HG02973 (cell line): ENCODE results near the gene ARNT2.

Source experiments
- ATAC-seq: cut with Tn5 transposase; IDR thresholded peaks from one replicate; pipeline ENCODE4 v1.9.1; 2021; ENCODE audit warnings: moderate library complexity; ENCODE audit not compliant: unreplicated experiment

ARNT2 gene

DNA sequence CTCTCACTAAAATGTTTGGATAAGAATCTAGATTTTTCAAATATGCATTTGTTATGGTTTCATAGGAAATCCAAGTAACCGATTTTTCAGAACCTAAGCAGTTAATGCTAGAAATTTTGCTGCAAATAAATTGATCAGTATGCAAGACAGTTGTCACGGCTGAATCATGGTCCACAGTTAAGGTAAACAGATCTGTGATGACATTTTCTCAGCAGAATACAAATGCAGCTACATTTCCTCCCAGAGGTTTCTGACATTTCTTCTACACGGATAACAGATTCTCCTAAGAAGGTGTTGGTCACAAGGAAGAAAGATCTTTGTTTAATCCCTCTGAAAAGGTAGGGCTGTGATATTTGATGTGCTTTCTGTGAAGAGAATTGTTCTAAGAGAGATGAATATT is 36.9 kb downstream of the ARNT2 start:
- ATAC-seq = no peak

DNA sequence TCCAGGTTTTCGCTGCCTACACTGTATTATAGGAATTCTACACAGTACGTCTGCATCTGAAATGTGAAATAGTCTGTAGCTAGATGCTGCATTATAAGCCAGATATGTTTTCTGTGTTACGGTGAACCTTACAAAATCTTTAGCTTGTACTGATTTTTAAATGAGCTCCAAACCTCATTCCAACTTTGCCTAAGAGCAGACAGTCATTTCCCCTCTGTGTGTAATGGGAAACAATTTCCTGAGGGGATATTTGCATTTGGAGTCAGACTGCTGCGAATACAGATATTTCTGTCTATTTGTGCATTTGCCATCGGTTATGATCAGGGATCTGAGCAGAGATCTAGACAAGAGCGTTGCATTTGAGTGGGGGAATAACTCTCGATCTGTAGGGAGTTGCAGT is 37.5 kb downstream of the ARNT2 start:
- ATAC-seq = no peak

DNA sequence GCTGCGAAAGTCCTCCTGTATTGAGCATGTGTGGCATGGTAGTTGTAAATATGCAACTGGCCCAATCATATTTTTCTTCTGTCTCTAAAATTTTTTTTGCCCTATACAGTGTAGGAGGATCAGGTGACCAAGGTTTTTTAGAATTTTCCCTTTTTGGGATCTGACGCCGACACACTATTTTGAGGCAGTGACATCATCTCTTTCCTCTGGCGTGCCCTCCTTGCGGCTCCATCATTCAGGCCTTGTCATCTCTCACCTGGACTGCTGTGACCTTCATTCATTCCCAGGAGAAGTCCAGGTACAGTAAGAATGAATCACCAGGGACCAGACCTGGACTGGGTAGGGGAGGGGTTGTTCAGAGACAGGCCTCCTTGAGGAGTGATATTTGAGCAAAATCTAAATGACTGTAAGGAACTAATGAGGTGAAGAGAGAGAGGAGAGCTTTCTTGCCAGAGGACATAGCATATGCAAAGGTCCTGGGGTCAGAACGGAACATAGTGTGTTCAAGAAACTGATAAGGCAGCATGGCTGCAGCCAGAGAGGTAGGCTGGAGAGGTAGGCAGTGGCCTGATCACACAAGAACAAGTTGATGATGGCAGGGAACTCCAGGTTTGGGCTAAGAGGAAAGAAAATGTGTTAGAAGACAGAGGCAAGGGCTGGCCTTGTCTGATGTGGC is 38.7 kb downstream of the ARNT2 start:
- ATAC-seq = no peak

DNA sequence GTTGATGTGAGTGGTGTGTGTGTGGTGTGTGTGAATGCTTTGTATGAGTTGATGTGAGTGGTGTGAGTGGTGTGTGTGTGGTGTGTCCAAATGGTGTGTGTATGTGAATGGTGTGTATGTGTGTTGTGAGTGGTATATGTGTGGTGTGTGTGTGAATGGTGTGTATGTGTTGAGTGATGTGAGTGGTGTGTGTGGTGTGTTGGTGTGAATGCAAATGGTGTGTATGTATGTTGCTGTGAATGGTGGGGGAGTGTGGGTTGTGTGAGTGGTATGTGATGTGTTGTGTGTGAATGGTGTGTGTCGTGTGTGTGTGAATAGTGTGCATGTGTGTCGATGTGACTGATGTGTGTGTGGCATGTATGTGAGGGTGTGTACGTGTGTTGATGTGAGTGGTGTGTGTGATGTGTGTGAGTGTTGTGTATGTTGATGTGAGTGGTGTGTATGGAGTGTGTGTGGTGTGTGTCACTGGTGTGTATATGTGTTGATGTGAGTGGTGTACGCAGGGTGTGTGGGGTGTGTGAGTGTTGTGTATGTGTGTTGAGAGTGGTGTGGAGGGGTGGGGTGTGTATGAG is 40.6 kb downstream of the ARNT2 start:
- no peak for ATAC-seq

DNA sequence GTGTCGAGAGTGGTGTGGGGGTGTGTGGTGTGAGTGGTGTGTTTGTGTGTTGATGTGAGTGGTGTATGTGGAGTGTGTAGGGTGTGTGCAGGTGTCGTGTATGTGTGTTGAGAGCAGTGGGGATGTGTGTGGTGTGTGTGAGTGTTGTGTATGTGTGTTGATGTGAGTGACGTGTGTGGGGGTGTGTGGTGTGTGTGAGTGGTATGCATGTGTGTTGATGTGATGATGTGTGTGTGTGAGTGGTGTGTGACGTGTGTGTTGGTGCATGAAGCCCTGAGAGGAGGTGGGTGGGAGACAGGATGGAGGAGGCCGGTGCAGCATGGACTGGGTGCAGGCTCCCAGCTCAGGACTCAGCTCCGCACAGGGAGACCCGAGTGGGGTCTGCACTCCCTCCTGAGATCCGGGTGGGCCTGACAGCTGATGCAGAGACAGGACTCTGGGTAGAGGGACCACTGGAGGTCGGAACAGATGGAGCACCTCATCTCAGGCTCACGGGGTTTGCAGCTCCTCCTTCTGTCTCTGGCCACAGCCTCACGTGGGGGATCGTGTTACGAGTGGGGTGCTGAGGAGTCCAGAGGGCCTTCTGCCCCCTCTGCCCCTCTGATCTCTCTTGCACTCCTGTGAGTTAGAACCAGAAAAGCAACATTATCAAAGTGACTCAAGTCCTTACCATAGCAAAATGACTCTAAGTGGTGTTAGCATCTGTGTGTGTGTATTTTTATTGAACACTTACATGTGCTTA is 41.3 kb downstream of the ARNT2 start:
- no peak for ATAC-seq

DNA sequence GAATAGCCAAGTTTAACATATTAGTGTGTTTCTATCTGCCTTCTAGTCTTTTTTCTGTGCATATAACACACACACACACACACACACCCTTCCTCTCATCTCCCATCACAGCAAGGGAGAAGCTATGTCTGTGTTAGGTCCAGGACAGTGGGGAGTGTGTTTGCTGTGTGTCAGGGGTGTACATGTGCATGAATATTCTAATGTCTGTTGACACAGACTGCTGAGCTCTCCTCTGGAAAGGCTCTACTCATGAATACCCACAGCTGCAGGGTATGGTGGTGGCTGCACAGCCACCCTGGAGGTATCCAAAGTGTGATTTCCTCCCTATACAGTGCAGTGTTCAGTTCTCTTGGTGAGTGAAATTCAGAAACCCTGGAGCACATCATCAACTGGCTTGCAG is 42.9 kb downstream of the ARNT2 start:
- ATAC-seq = no peak

DNA sequence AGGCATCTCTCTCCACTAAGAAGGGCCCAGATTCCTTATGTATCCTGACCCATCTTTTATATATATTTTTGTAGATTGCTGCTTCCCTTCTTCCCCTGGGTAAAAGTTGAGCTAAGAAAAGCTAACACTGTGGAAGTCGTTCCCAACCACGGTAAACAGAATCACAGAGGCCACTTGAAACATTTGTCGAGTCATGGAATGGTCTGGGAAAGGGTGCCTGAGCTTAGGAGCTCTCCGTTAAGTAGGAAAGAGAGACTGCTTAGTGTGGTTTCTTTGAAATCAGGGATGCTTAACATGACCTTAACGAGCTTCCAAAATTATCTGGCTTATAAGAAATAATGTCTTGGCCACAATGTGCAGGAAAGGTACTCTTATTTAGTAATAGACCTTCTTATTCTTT is 45.6 kb downstream of the ARNT2 start:
- no peak for ATAC-seq

DNA sequence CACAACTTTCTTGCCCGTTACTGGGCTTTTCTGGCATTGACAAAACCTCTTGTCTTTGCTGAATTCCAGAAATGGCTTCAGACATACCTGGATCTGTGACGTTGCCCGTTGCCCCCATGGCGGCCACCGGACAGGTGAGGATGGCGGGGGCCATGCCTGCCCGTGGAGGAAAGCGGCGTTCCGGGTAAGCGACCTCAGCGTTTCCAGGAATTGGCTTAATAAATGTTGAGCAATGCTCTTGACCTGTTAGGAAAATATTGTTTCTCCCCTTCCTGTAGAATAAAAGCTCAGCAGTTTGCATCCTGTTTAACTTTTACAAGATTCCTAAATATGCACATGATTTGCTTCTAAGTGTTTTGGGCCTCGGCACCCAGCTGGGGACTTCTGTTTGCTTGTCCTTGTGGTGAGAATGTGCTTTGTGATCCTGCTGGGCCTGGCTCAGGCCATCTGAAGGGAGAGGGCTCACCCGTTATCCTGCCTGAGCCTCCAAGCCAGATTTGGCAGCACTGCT is 46.7 kb downstream of the ARNT2 start:
- no peak for ATAC-seq

DNA sequence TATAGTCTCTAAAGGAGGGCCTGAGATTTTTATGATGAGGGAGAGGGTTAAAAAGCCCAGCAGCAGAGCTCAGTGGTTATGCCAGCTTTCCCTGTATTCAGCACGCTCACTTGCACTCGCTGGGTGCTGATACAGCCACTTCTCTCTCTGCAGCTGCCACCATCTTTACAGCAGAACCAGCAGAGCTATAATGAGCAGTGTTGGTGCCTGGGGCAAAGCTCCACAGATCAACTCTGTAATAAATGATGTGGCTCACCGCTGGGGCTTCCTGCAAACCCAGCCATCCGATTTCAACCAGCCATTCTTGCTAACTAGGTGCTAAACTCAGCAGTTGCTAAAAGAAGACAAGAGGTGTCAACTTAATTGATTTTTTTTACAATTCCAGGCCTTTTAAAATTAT is 48.0 kb downstream of the ARNT2 start:
- ATAC-seq = no peak

DNA sequence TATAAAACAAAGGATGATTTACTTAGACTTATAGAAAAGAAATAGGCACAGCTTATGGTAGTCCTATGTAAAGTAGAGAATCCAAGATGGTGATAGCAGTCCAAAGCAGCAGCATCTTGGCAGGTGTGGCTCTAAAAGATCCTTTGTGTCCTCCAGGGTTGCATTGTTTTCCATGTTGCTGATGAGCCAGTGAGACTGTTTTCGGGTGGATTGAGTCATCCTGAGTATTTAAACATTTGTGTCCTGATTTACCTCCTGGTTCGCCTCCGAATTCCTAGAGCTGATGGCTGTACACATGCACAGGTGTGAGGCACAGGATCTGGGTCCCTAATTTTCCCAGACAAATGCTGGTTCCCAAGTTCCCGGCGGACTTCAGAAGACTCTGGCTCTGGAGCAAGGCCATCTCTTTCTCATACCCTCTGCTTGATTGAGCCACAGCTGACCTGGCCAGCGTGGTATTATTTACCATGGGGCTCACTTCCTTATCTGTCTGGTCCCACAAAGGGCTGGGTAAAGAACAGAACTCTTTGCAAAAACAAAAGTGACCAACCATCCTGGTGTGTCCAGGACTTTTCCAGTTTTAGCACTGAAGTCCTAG is 51.0 kb downstream of the ARNT2 start:
- no peak for ATAC-seq

DNA sequence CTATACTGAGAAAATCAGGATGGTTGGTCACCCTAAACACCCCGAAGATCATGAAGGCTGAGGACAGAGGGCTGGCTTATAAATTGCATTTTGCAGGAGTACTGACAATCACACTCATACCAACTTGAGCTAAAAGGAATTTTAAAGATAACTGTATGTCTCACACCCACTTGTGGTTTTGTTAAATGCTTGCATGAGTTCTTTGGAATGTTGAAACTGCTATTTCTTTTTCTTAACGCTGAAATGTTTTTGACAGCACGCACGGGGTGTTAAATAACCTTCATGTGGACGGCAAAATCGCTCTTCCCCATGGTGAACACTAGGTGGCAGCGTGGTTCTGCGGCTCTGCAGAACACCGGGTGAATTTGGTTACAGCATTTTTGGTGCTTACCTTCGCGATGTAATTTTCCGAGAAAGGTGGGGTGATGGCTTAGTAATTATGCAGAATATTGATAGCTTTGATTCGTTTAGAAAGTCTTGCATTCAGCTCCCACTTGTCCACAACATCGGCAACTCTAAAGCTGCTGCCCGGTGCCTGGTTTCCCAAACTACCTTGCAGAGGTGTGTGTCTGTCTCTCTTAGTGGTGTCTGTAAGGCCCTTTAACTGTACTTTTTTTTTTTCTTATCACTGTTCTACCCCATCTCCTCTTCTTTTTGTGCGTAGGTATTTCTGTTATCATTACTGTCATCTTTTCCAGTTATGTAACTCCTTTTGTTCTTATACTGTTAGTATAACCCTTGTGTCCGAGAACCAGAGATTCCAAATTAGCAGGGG is 51.7 kb downstream of the ARNT2 start:
- no peak for ATAC-seq

DNA sequence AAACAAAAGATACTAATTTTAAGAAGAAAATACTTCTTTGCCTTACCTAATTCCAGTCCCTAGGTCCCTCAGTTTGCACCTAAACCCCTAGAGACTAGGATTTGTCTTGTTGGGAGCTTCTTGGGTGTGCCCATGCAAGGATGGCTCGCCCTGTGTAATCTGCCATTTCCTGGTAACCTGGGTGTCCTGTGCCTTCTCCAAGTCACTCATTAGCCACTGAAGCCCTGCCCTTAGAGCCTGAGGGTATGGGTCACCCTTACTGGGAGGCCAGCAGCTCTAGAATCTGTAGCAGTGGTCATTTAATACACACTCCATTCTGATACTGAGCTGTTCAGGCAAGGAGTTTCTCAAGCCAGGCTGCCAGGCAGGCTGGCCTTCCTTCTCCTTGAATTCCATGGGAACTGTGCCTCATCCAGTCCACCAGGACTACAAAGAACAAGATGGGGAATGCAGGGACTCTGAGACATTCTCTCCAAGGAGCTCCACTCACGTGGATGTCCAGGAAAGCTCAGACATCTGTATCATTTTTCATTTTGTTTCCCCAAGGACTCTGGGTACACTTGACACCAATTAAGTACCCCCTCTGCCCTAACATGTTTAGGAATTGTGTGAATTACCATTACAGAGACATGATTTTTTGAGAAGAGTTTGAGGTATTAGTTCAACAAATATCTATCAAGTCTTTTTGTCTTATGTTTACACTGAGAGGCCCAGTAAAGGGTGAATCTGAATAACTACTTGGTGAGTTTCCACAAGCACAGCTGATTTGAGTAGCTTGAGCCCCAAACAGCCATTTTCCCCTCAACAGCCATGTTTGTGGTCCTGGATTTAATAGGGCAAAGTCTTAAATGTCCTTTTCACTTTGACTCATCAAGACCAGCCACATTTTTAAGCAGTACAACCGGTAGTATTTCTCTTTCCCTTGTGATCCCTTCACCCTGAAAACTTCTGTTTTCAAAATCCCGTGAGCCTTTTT is 52.6 kb downstream of the ARNT2 start:
- ATAC-seq = no peak

DNA sequence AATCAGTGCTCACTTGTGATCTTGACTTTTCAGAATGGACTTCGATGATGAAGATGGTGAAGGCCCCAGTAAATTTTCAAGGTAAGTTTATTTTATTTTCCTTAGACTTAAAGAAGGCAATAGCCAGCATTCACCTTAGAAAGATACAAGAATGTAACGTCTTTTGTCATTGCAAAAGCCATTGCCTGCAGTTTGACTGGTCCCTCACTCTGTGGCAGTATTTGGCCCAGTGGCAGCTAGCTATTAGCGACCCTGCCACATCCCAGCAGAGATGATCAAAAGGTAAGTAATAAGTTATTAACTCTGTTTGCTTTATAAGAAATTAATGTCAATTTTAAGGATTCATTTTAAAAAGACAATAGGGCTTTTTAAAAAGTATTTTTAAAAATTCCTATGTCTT is 53.7 kb downstream of the ARNT2 start:
- no peak for ATAC-seq

DNA sequence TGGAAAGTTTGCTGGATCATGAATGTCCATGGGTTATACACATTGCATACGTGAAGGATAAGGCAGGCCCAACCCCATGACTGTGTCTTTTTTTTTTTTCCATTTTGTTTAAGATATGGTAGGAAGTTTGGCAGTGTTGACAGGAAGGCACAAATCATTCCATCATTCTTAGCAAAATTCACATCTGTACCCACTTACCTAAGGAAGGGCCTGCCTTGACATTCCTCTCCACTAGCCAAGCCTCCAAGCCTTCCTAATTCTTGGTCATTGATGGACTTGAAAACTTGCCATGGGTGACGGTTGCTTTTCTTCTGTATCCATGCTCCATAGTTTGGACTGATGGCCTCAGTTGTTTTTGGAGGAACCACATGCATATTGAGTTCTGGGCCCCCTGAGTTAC is 54.4 kb downstream of the ARNT2 start:
- ATAC-seq = no peak

DNA sequence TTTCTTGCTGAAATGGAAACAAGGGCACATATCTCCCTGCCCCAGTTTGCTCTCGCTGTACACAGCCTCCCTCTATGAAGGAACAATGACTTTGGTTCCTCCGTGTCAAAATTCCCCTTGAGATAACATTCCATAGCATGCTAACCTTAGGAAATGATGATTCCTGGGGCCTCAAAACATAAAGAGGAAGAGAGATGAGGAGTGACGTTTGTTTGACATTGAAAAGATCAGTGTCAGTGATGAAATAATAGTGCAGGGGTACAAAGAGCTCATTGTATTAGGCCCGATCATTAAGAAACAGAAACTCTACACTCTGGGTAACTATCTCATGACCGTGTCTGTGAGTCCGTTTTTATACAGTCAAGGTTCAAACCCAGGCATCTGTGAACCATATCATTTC is 55.2 kb downstream of the ARNT2 start:
- ATAC-seq = no peak

DNA sequence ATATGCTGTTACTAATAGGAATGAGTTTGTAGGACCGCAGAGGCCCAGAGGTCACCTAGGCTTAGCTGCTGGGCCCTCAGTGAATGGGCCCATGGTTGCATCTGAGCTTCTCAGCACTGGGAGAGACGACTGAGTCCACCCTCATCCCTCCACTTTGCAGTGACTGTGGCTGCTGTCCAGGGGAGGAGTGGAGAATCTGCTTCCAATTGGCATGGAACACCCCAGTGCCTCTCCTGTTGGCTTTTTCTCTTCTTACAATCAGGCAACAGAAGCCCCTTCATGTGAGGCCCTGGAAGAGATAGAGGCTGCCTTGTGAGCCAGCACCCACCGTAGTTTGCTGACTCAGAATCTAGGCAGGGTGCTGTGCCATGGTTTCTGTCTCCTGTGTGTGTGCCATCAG is 55.6 kb downstream of the ARNT2 start:
- ATAC-seq = no peak

DNA sequence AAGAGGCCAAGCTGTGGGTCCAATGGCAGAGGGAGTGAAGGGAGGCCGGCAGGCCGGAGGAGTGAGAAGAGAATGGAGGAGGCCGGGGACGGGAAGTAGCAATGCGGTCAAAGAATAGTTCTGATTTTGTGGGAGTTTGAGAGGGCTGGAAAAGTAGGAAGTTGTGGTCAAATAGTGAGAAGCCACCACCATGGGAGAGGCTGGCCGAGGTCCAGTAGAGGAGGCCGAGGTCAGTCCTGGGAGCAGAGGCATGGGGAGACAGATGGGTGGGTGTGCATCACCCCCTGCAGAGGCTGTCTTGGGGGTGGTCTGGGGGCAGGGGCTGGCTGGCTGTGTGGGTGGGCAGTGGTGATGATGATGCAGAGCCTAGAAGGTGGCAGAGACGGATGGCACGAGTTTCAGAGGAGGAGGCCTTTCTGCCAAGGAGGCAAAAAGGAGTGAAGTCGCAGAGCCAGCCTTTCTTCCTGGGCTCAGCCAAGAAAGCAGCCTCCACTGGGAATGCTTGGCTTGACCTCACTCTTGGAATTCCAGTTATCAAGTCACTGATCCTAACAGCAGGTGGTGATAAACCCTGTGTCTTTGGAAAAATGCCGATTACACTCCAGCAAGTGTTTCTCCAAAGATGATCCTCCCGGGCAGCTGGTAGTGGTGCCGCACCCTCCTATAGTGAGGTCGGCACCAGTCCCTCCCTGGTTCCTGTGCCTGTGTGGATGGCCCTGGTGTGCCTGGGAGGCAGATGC is 57.3 kb downstream of the ARNT2 start:
- ATAC-seq = no peak

DNA sequence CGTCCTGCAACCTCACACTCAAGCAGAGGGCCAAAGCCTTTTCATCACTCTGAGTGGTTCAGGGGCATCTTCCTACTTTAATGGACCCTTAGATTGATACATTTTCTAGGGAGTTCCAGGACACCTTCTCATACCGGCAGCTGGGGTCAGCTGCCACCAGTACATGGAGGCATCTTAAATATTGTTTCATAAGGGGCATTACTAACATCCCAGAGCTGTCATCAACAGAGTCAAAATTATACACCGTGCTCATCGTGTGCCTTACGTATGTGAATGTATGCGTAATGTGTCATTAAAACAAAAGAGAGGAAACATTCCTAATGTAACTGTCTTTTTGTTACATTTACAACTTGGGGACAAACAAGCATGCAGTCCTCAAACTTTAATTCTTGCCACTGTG is 57.9 kb downstream of the ARNT2 start:
- no peak for ATAC-seq

DNA sequence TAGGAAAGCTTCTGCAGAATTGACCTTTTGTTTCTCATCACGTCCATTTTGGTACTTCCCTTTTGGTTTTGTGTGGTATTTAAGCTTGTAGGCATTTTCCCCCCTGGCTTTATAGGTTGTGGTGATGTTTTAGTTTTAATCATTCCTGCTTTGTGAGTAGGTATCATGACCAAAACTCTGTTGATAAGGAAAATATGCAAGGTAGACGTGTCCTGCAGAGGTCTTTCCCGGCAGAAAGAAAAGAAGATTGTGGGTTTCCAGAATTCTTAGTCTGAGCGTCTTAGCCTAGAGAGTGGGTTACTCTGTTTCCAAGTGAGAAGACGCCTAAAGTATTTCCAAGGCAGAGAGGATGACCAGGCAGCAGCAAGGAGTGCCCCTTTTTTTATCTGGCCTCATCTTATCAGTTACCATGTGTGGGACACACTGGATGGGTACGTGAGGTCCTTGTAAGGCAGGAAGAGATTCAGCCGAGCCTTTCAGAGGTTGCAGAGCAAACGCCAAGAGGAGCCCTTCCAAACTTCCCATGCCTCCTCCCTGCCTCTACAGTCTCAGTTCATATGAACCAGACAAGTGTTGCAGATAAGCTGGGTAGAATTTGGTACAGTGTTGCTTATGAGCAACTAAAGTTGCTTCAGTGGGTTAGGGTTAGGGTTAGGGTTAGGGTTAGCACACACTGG is 58.8 kb downstream of the ARNT2 start:
- ATAC-seq = no peak
